HFFc6 (cell line): ENCODE data around the gene FBXO27. TPM values are rescaled to one million over a fixed set of nuclear protein-coding genes. Genes with fewer than 3 reads are reported as not detected.

Source experiments
- DNase-seq: peaks from one replicate; pipeline ENCODE4 v3.0.0-alpha.2; 2018
- H3K27ac Mint-ChIP-seq: 2 replicates; pipeline ENCODE4 v1.8.0; 2020; ENCODE audit warnings: mild to moderate bottlenecking, mixed read lengths
- H3K27me3 Mint-ChIP-seq: 2 replicates; pipeline ENCODE4 v1.8.0; 2021; ENCODE audit warnings: mild to moderate bottlenecking, moderate library complexity, mixed read lengths; ENCODE audit not compliant: insufficient read depth
- H3K36me3 Mint-ChIP-seq: 2 replicates; pipeline ENCODE4 v1.8.0; 2021; ENCODE audit warnings: low read depth, mixed read lengths
- H3K4me1 Mint-ChIP-seq: 2 replicates; pipeline ENCODE4 v1.8.0; 2020; ENCODE audit warnings: low read depth, mixed read lengths
- H3K4me3 Mint-ChIP-seq: 2 replicates; pipeline ENCODE4 v1.8.0; 2020; ENCODE audit warnings: mild to moderate bottlenecking, moderate library complexity, mixed read lengths
- H3K9me3 Mint-ChIP-seq: 2 replicates; pipeline ENCODE4 v1.8.0; 2020; ENCODE audit warnings: mild to moderate bottlenecking, mixed read lengths
- total RNA-seq, 6 experiments: library from RNA; stranded (reverse); fragmentation: NEBNext Ultra II Directional; extraction: Animal tissue kit (Norgen Biotek cat#: 25700); gene quantifications; 2 replicates in 1 of 6; 3 replicates in 5 of 6; pipeline ENCODE4 v1.2.3, GENCODE V29; 2021
- TF ChIP-seq, protein P1 (sequence below): fragments of 200-600 bp; sonication (generic); IDR thresholded peaks from 2 replicates; pipeline ENCODE4 v1.5.0; 2021; ENCODE audit warnings: antibody characterized with exemption, mild to moderate bottlenecking

Gene FBXO27
- total RNA-seq, 6 experiments from 2014 or later: 0.47 to 2.2 (median 0.90) TPM

- no peak for DNase-seq
- Mint-ChIP-seq H3K4me3 (no peak overlapping the region), H3K27me3 (peaks cover 28% of the 10 kb centered on the region; the same call in 1 of the 2 replicates), H3K9me3 (peaks cover 5% of the 10 kb centered on the region; the same call in 1 of the 2 replicates), H3K27ac (no peak overlapping the region), H3K36me3 (no peaks in the 10 kb centered on the region), H3K4me1 (no peaks in the 10 kb centered on the region)
- TF ChIP-seq, protein P1, sequence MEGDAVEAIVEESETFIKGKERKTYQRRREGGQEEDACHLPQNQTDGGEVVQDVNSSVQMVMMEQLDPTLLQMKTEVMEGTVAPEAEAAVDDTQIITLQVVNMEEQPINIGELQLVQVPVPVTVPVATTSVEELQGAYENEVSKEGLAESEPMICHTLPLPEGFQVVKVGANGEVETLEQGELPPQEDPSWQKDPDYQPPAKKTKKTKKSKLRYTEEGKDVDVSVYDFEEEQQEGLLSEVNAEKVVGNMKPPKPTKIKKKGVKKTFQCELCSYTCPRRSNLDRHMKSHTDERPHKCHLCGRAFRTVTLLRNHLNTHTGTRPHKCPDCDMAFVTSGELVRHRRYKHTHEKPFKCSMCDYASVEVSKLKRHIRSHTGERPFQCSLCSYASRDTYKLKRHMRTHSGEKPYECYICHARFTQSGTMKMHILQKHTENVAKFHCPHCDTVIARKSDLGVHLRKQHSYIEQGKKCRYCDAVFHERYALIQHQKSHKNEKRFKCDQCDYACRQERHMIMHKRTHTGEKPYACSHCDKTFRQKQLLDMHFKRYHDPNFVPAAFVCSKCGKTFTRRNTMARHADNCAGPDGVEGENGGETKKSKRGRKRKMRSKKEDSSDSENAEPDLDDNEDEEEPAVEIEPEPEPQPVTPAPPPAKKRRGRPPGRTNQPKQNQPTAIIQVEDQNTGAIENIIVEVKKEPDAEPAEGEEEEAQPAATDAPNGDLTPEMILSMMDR: no peak
Observed at GRCh38 chr19:39024875-39025641, 7.3 kb downstream of the FBXO27 start.

DNA sequence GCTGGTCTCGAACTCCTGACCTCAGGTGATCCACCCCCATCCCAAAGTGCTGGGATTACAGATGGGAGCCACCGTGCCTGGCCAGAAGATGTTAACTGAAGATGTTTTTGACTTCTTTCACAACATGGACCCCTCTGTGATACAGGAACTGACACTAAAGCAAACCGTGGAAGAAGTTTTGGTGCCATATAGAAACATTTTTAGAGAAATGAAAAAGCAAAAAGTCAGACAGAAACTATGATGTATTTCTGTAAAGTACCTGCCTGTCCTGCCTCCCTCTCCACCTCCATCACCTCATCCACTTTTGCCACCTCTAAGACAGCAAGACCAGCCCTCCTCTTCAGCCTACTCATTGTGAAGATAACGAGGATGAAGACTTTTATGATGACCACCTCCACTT, 11.3 kb downstream of the FBXO27 start:
- DNase-seq: no peak
- Mint-ChIP-seq H3K27ac (no peak overlapping the region), H3K36me3 (no peaks in the 10 kb centered on the region), H3K27me3 (peaks cover 37% of the 10 kb centered on the region), H3K4me3 (no peak overlapping the region), H3K9me3 (peaks cover 5% of the 10 kb centered on the region; the same call in 1 of the 2 replicates), H3K4me1 (no peaks in the 10 kb centered on the region)
- TF ChIP-seq, protein P1: no peak

- Mint-ChIP-seq H3K4me3 (no peak overlapping the region), H3K4me1 (no peaks in the 10 kb centered on the region), H3K9me3 (0 out of 2 replicates have a peak, but pooled peaks cover 3% of the 10 kb centered on the region), H3K36me3 (no peaks in the 10 kb centered on the region), H3K27ac (no peak overlapping the region), H3K27me3 (peaks cover 29% of the 10 kb centered on the region)
- TF ChIP-seq, protein P1: no peak
- no peak for DNase-seq
Observed at GRCh38 chr19:39017646-39018045, 14.7 kb downstream of the FBXO27 start.

DNA sequence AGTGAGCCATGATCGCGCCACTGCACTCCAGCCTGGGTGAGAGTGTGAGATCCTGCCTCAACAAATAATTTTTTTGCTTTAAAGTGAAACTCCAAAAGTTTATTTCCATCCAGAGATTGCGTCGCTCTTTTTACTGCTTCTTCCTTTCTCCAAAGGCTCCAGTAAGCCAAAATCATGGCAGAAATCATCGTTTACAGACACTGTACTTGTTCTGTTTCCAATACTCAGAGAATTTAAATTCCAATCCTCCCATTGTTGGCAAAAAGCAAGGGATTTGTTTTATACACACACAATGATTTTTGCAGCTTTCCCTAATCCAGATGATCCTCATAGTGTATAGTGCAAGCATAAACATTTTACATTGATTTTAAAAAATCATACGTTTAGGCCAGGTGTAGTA, 15.3 kb downstream of the FBXO27 start:
- no peak for DNase-seq
- TF ChIP-seq, protein P1: no peak
- Mint-ChIP-seq H3K36me3 (no peaks in the 10 kb centered on the region), H3K4me3 (no peak overlapping the region), H3K4me1 (no peaks in the 10 kb centered on the region), H3K27ac (no peak overlapping the region), H3K27me3 (peaks cover 31% of the 10 kb centered on the region), H3K9me3 (0 out of 2 replicates have a peak, but pooled peaks cover 3% of the 10 kb centered on the region)

DNA sequence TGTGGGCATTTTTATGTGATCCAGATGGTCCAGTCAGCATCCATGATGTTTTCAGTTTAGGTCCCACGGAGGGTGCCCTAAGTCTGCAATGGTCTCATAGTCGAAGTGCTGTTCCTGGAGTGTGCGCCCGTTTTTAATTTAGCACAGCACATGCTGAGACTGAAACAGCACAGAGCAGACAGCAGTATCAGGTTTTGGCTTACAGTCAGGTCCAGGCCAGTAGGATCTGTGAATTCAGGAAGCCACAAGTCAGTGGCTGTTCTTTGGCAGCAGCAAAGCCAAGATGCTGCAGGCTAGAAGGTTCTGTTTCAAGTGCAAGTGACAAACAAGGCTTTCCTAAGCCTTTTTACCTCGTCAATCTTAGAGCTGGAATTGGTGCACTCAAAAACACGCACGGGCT, 18.3 kb downstream of the FBXO27 start:
- no peak for DNase-seq
- Mint-ChIP-seq H3K9me3 (0 out of 2 replicates have a peak, but pooled peaks cover 3% of the 10 kb centered on the region), H3K27me3 (peaks cover 33% of the 10 kb centered on the region), H3K36me3 (no peaks in the 10 kb centered on the region), H3K27ac (no peak overlapping the region), H3K4me3 (no peak overlapping the region), H3K4me1 (no peaks in the 10 kb centered on the region)
- TF ChIP-seq, protein P1: no peak
